Medulla oblongata (tissue), 1 donor: Measurements from ENCODE around the gene FBXO10.
"Not testable (repeated sequence)": the region's sequence is repeated elsewhere in the genome, so short reads cannot be mapped to it uniquely, and the experiment has no call there.

ENCODE experiments used
- DNase-seq: peaks from one replicate; pipeline ENCODE4 v3.0.0-alpha.2; 2015; ENCODE audit errors: extremely low spot score

FBXO10 gene

DNA sequence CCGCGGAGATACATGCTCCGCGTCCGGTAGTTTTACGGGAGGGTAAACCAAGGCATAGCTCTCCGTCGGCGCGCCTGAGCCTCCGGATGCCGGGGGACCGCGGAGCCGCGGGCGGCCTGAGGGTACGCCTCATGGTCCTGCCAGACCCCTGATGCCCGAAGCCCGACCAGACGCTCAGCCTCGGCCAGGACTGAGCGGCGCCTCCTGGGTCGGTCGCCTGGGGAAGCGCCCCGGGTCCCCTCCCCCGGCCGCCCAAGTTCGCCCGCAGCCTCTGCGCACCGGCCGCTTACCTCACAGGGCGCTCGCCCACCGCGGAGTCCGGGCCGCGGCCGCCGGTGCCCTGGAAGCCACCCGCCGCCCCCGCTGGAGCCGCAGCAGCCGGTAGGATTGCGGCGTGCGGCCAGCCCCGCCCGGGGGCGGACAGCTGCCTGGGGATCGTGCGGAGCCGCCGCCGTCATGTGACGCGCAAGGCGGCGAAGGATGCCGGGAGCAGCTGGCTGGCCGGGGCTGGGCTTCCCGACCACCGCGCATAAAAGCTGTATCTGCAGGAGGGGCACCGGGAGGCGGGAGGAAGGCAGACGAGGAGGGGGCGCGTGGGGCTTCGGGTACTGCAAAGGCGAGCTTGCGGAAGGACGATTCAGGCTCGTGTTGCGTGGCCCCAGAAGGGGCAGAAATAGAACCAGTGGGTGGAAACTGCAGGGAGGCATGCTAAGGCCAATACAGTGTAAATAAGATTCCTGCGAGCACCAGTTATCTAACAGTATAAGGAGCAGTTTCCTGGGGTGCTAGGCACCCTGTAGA lies at the start of gene FBXO10:
Gene FBXO10, minus strand, starts transcription at position 460 of the 801 bp plus-strand sequence. CDS start 34,612 bp downstream, outside the sequence.
- peak; percentile 73 for DNase-seq

DNA sequence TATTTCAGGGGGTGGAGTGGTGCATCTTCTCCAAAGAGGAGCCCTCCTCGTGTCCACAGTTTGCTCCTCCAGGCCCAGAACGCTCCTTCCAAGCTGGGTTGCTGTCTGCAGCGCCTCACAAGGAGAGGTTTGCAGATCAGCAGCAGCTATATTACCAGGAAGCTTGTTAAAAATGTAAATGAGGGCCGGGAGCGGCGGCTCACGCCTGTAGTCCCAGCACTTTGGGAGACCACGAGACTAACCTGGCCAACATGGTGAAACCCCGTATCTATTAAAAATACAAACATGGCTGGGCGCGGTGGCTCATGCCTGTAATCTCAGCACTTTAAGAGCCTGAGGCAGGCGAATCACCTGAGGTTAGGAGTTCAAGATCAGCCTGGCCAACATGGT lies 49.6 kb upstream of the FBXO10 start:
- no peak for DNase-seq

DNA sequence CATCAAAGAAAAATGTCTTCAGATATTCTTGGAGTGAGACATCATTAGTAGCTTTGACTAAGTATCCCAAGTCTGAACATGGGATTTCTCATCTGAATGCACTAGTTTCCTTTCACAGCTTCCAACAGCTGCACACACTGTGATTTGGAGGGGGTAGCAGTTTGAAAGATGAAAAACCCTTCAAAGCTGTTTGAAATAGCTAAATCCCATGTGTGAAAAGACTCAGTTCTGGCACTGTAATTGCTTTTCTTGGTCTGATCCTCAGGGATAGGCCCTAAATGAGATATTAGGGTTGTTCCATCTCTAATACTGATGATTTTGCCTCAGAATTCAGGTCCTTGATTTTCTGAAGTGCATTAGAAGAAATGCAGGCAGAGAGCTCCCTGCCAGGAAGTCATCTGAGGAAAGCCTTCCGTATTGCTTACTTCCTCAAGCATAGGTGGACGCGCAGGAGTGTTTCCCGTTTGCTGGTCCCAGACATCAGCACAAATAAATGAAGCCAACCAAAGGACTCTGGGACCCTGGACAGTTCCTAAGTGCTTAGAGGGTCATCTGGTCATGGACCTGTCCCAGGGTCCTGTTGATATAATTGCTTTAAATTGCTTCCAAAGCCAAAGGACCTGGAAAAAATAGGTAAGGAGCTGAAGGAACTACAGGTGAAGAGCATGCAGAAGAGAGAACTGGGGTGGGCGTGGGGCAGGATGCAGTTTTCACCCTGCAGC lies 49.0 kb upstream of the FBXO10 start:
- no peak for DNase-seq

DNA sequence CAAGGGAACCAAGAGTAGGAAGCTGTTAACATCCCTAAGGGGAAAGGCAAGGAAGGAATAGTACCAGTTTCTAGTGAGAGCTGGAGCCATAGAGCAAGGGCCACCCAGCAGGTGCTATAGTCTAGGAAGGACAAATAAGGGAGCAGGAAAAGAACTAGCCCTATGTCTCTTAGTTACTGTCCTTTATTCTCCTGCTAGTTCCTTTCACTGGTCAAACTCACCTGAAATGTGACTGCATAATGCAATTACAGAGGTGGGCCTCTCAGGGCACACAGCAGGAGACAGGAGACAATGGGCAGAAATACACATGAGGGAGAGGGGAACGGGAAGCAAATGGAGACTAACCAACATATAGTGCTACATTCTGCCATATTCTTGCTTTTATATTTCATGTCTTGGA lies 47.9 kb upstream of the FBXO10 start:
- no peak for DNase-seq

GRCh38 chr9:37623267-37623666 lies 47.1 kb upstream of the FBXO10 start:
- no peak for DNase-seq

GRCh38 chr9:37622462-37622861 lies 46.3 kb upstream of the FBXO10 start:
- DNase-seq, result no peak

DNA sequence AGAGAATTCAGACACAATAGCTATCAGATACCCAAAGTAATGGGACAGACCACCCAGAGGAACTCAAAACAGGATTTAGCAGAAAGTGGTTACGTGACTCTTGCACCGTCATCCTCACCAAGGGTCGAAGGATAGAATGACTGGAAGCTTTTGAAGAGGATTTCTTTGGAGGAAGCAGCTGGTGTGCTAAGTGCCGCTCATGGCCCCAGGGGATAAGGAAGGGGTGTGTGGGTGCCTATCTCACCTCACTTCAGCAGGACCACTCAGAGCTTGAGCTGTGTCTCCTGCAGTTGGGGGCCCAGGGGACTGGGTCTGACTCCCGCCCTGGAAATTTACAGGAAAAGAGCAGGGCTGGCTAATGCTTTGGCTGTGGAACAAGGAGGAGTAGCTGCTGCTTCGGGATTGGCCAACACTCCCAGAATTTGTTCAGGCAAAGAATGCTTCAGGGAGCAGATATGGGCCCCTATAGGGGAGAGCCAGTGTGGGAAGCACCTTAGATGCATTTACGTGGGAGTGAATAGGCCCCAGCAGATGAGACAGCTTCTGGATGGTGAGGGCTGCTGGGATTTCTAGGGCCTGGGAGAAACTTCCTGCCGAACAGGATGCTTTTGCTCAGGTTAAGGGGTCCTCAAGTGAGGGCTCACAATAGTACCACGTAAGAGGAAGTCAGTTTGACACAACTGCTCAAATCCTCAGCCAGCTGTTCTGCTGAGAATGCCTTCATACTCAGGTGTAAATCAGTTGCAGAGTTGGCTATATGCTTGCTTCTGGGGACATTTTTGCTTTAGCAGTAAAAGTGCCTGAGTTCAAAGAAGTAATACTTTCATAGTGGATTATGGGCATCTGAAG lies 45.3 kb upstream of the FBXO10 start:
- DNase-seq, result no peak

- no peak for DNase-seq
Measured at GRCh38 chr9:37620396-37620795, 44.2 kb upstream of the FBXO10 start.

- no peak for DNase-seq
Measured at GRCh38 chr9:37619806-37620205, 43.6 kb upstream of the FBXO10 start.

DNA sequence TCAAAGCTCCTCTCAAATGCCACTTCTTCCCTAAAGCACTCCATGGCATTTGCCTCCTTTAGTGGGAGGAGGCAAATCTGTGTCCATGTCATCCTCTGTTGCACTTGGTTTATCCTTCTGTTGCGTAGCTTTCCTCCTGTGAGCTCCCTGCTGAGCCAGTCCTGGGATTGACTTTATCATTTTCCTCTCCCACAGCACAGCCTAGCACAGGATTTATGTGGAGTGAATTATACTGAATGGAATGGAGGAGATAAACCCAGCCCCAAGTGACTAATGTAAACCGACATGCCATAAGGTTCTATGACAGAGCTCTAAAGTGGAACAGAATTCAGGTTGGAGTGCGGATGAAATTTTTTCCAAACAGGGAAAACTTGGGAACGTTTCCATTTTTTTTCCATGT lies 42.6 kb upstream of the FBXO10 start:
- DNase-seq, result no peak

- no peak for DNase-seq
Measured at GRCh38 chr9:37617832-37618231, 41.7 kb upstream of the FBXO10 start.

DNA sequence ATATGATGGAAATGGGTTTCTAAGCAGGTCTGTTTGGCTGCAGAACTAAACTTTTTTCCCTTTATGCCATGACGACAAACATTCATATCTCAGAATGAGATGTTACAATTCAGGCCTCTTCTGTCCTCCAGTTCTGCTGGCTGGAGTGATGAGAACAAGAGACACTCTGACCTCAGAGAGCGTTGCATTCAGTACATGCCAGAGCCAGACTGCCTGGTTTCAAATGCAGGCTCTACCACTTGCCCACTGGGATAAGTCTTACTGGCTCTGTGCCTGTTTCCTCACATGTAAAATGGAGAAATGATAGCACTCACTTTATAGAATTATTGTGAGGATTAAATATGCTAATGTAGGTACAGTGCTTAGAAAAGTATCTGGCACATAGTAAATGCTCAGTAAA lies 41.0 kb upstream of the FBXO10 start:
- no peak for DNase-seq

DNA sequence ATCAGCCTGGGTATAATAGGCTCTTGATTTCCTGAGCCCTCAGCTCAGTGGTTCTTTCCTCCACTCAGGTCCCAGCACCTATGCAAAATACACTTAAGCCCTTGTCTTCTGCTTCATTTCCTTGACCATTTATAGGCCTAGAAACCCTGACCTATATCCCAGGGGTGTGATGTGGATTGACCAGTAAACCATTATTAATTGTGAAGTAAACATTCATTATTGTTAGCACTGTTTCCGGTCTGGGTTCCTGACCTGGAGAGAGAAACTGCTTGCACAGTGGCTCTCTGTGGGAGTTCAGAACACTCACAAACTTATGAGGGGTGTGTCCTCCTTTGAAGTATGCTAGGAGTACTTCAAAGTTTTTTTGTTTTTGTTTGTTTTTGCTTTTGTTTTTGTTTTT lies 35.8 kb upstream of the FBXO10 start:
- DNase-seq, result no peak

DNA sequence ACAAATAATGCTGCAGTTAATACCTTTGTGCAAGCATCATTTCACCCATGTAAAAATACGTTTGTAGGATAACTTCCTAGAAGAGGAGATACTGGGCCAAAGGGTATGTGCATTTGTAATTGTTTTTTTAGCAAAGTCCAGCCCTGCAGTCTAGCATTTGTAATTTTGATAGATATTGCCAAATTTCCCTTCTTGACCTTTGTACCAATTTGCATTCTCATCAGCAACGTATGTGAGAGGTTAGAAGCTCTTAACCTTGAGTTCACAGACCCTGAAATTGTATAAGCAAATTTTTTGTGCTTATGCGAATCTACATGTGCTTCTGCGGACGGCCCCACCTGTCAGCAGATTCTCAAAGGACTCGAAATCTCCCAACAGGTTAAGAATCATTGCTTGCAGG lies 34.8 kb upstream of the FBXO10 start:
- DNase-seq, result no peak

GRCh38 chr9:37609735-37610397 lies 33.7 kb upstream of the FBXO10 start:
- no peak for DNase-seq

- no peak for DNase-seq
Measured at GRCh38 chr9:37608250-37608649, 32.1 kb upstream of the FBXO10 start.

GRCh38 chr9:37604296-37604695 lies 28.1 kb upstream of the FBXO10 start:
- no peak for DNase-seq

GRCh38 chr9:37602817-37603216 lies 26.6 kb upstream of the FBXO10 start:
- no peak for DNase-seq

DNA sequence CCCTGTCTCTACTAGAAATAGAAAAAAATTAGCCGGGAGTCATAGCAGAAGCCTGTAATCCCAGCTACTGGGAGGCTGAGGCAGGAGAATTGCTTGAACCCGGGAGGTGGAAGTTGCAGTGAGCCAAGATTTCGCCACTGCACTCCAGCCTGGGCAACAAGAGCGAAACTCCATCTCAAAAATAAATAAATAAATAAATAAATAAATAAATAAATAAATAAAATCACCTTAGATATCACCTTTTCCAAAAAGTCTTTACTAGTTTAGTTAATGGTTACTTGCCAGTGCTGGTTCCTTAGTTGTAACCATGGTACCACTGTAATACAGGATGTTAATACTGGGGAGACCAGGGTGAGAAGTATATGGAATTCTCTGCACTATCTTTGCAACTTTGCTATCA lies 25.9 kb upstream of the FBXO10 start:
- DNase-seq, result not testable (repeated sequence)

- no peak for DNase-seq
Measured at GRCh38 chr9:37596504-37596903, 20.3 kb upstream of the FBXO10 start.

GRCh38 chr9:37593883-37594448 lies 17.8 kb upstream of the FBXO10 start:
- no peak for DNase-seq
